ENCODE data around the gene SLC25A42.

DNA sequence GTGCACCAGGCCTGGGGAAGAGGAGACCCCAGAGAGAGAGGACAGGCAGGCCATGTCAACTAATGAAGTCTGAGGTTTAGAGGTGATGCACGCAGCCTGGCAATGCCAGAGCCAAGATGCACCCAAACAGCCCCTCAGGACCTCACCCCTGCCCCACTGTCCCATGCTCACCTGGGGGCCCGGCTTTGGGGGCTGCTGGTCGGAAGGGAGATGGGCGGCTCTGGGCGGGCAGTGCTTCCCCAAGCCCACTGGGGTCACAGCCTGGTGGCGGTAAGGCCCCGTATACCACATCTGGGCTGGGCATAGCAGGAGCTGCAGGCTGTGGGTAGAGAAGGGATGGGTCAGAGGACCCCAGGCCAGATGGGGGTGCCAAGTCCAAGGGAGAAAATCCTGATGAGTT is 83.1 kb downstream of the SLC25A42 start:
- TF ChIP-seq, protein P1, sequence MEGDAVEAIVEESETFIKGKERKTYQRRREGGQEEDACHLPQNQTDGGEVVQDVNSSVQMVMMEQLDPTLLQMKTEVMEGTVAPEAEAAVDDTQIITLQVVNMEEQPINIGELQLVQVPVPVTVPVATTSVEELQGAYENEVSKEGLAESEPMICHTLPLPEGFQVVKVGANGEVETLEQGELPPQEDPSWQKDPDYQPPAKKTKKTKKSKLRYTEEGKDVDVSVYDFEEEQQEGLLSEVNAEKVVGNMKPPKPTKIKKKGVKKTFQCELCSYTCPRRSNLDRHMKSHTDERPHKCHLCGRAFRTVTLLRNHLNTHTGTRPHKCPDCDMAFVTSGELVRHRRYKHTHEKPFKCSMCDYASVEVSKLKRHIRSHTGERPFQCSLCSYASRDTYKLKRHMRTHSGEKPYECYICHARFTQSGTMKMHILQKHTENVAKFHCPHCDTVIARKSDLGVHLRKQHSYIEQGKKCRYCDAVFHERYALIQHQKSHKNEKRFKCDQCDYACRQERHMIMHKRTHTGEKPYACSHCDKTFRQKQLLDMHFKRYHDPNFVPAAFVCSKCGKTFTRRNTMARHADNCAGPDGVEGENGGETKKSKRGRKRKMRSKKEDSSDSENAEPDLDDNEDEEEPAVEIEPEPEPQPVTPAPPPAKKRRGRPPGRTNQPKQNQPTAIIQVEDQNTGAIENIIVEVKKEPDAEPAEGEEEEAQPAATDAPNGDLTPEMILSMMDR (IDR thresholded peaks at IDR 0.05 in 4 of 5, conservative IDR thresholded peaks at IDR 0.05 in 1 of 5), result no peak
- no peak for TF ChIP-seq POLR2A (IDR thresholded peaks at IDR 0.05)
